Stimulated activated CD8-positive, alpha-beta memory T cell treated with anti-CD3 and anti-CD28 coated beads, Interleukin-4, amount 100 ng/mL, for 48 hours (primary cell): ENCODE results near the gene IRF4.

Experiments used
- DNase-seq: peaks from one replicate; pipeline ENCODE4 v3.0.0-alpha.2; 2020

Gene IRF4

GRCh38 chr6:353642-354614 is 37.6 kb upstream of the IRF4 start:
- no peak for DNase-seq

- DNase-seq = no peak
Measured at GRCh38 chr6:354631-355280, 36.8 kb upstream of the IRF4 start.

GRCh38 chr6:355373-356208 is 36.0 kb upstream of the IRF4 start:
- no peak for DNase-seq

- DNase-seq = no peak
Measured at GRCh38 chr6:356828-357251, 34.7 kb upstream of the IRF4 start.

GRCh38 chr6:357261-357790 is 34.2 kb upstream of the IRF4 start:
- no peak for DNase-seq

GRCh38 chr6:357791-358341 is 33.7 kb upstream of the IRF4 start:
- no peak for DNase-seq

GRCh38 chr6:358432-358831 is 33.1 kb upstream of the IRF4 start:
- DNase-seq = no peak

- no peak for DNase-seq
Measured at GRCh38 chr6:358847-359246, 32.7 kb upstream of the IRF4 start.

GRCh38 chr6:359261-360035 is 32.1 kb upstream of the IRF4 start:
- DNase-seq = no peak

GRCh38 chr6:360349-360748 is 31.2 kb upstream of the IRF4 start:
- no peak for DNase-seq

- DNase-seq = no peak
Measured at GRCh38 chr6:360764-361373, 30.7 kb upstream of the IRF4 start.

- no peak for DNase-seq
Measured at GRCh38 chr6:361411-362132, 30.0 kb upstream of the IRF4 start.

- no peak for DNase-seq
Measured at GRCh38 chr6:362231-362923, 29.2 kb upstream of the IRF4 start.

- no peak for DNase-seq
Measured at GRCh38 chr6:362924-363249, 28.7 kb upstream of the IRF4 start.

- DNase-seq = no peak
Measured at GRCh38 chr6:363291-363690, 28.3 kb upstream of the IRF4 start.

GRCh38 chr6:363909-364308 is 27.6 kb upstream of the IRF4 start:
- no peak for DNase-seq

GRCh38 chr6:364609-365540 is 26.7 kb upstream of the IRF4 start:
- DNase-seq = no peak

- no peak for DNase-seq
Measured at GRCh38 chr6:365835-366234, 25.7 kb upstream of the IRF4 start.
